A549 (cell line): ENCODE data around the gene ICOS. TPM values are rescaled to one million over a fixed set of nuclear protein-coding genes. Genes with fewer than 3 reads are reported as not detected.

ENCODE experiments used
- ATAC-seq, 2 experiments: fragments of 200-7000 bp in 1 of 2; fragments of >200 bp in 1 of 2; cut with Nextera tagmentation in 1 of 2; cut with Tn5 transposase in 1 of 2; 3 replicates each; pipeline versions ENCODE4 v1.8.0 to v1.9.1; 2018 to 2020; ENCODE audit warnings: mild to moderate bottlenecking in 1 of 2, moderate library complexity in 1 of 2
- CTCF ChIA-PET: fragments of 300-600 bp; sonication (Branson Sonifier 250); formaldehyde crosslinking; extraction: SDS; loops from one replicate; lab custom pipeline; 2021; ENCODE audit warnings: antibody characterized with exemption, inconsistent platforms; lab: Yijun Ruan, JAX
- POLR2A ChIA-PET: fragments of 350-600 bp; formaldehyde crosslinking; extraction: SDS; loops from one replicate; lab custom pipeline; 2021; ENCODE audit warnings: antibody characterized with exemption, inconsistent platforms; lab: Yijun Ruan, JAX
- DNase-seq, 2 experiments: peaks; one replicate each; pipeline versions ENCODE4 v3.0.0 to v3.0.0-alpha.2; 2011 to 2016; ENCODE audit warnings: low read depth in 1 of 2, low spot score in 1 of 2
- FAIRE-seq: peaks from 2 replicates; lab custom pipeline; 2011; peaks lifted over from hg19 to GRCh38; lab: Jason Lieb, UNC
- H3K27ac ChIP-seq, 2 experiments: fragments of >200 bp; sonication (Bioruptor Twin); formaldehyde crosslinking; 3 replicates each; pipeline ENCODE4 v1.5.1; 2016 to 2017
- H3K4me1 ChIP-seq: fragments of >200 bp; sonication (Bioruptor Twin); formaldehyde crosslinking; 3 replicates; pipeline ENCODE4 v1.6.1; 2016
- H3K4me2 ChIP-seq: fragments of >200 bp; sonication (Bioruptor Twin); formaldehyde crosslinking; 3 replicates; pipeline ENCODE4 v1.6.1; 2016
- H3K4me3 ChIP-seq: fragments of >200 bp; sonication (Bioruptor Twin); formaldehyde crosslinking; 3 replicates; pipeline ENCODE4 v1.5.1; 2016
- H3K9me3 ChIP-seq: fragments of >200 bp; sonication (Bioruptor Twin); formaldehyde crosslinking; 3 replicates; pipeline ENCODE4 v1.6.1; 2016
- CHD2 ChIP-seq: fragments of 150-350 bp; IDR thresholded peaks from 2 replicates; pipeline ENCODE4 v1.6.1; 2014; ENCODE audit warnings: low read length; ENCODE audit not compliant: partially characterized antibody
- CTCF ChIP-seq: fragments of >200 bp; sonication (Bioruptor Twin); formaldehyde crosslinking; IDR thresholded peaks from 3 replicates; pipeline ENCODE4 v1.5.1; 2016
- E2F6 ChIP-seq: IDR thresholded peaks from 2 replicates; pipeline ENCODE4 v1.6.1; 2012; ENCODE audit warnings: low read depth, borderline replicate concordance
- EHF ChIP-seq: fragments of 250-450 bp; sonication (Bioruptor Pico); IDR thresholded peaks from 2 replicates; pipeline ENCODE4 v1.5.0; 2020; ENCODE audit warnings: mild to moderate bottlenecking
- HOXB13 ChIP-seq: fragments of 250-450 bp; sonication (Bioruptor Pico); IDR thresholded peaks from 2 replicates; pipeline ENCODE4 v1.5.0; 2020; ENCODE audit warnings: low read depth, mild to moderate bottlenecking, moderate library complexity
- JUN ChIP-seq, 2 experiments: fragments of >200 bp; sonication (Bioruptor Twin); formaldehyde crosslinking; IDR thresholded peaks; 2 replicates in 1 of 2; 3 replicates in 1 of 2; pipeline ENCODE4 v1.6.1; 2016 to 2017
- MAFK ChIP-seq: fragments of 450-650 bp; IDR thresholded peaks from 2 replicates; pipeline ENCODE4 v1.6.1; 2014; ENCODE audit not compliant: partially characterized antibody
- NFE2L2 ChIP-seq: fragments of 150-350 bp; conservative IDR thresholded peaks from 2 replicates; pipeline ENCODE4 v1.6.1; 2014; ENCODE audit warnings: low read length
- RAD21 ChIP-seq, 2 experiments: fragments of >200 bp in 1 of 2; sonication (Bioruptor Twin) in 1 of 2; formaldehyde crosslinking in 1 of 2; IDR thresholded peaks in 1 of 2; conservative IDR thresholded peaks in 1 of 2; 2 replicates in 1 of 2; 3 replicates in 1 of 2; pipeline ENCODE4 v1.6.1; 2012 to 2018; ENCODE audit warnings: inconsistent platforms in 1 of 2
- RARB ChIP-seq: fragments of 250-450 bp; sonication (Bioruptor Pico); IDR thresholded peaks from 2 replicates; pipeline ENCODE4 v1.8.0; 2021; ENCODE audit warnings: mild to moderate bottlenecking, moderate library complexity
- REST ChIP-seq: fragments of 200-600 bp; sonication (generic); IDR thresholded peaks from 2 replicates; pipeline ENCODE4 v1.6.1; 2016; ENCODE audit warnings: antibody characterized with exemption, mild to moderate bottlenecking, moderate library complexity
- RFX5 ChIP-seq: fragments of 450-650 bp; IDR thresholded peaks from 2 replicates; pipeline ENCODE4 v1.7.1; 2014; ENCODE audit warnings: antibody characterized with exemption, mild to moderate bottlenecking, moderate library complexity
- SMC3 ChIP-seq: fragments of >200 bp; sonication (Bioruptor Twin); formaldehyde crosslinking; IDR thresholded peaks from 3 replicates; pipeline ENCODE4 v1.6.1; 2018; ENCODE audit warnings: inconsistent platforms
- ZNF302 ChIP-seq: fragments of 250-450 bp; sonication (Bioruptor Pico); IDR thresholded peaks from 2 replicates; pipeline ENCODE4 v1.9.0; 2021; ENCODE audit warnings: inconsistent platforms, mild to moderate bottlenecking, moderate library complexity
- WGBS: methylation state at CpG from one replicate; pipeline ENCODE4 v1.1.6; 2017; ENCODE audit errors: missing lambda C conversion rate; 5-methylcytosine and 5-hydroxymethylcytosine counted together
- polyA plus RNA-seq, 4 experiments: library from polyadenylated mRNA; depleted of rRNA in 3 of 4; stranded (reverse); fragments of >200 nt; fragmentation: RNase III in 1 of 4; extraction: RNeasy Plus Mini Kit Qiagen cat#74134 plus additional on column Dnase treatment in 1 of 4; gene quantifications; 2 replicates in 3 of 4; 3 replicates in 1 of 4; pipeline ENCODE4 v1.2.3, GENCODE V29; 2011 to 2017

Gene ICOS
- polyA plus RNA-seq, 2 of the 4 experiments (the other 2 are of a cell fraction) = not detected

- no peaks in the 10 kb centered on the region for H3K4me1 ChIP-seq
- H3K9me3 ChIP-seq = no peaks in the 10 kb centered on the region
- no peak overlapping the region for H3K4me2 ChIP-seq
- no peak overlapping the region for H3K27ac ChIP-seq
- FAIRE-seq = no peak
- TF ChIP-seq NFE2L2 (no peak), MAFK (peak; percentile 2)
- DNase-seq = no peak
- CTCF ChIA-PET = interaction anchor here (3.1 kb wide), 1 partner anchor 9 kb away, joined by 12 read pairs; no protein-coding TSS in a partner anchor
- no peak overlapping the region for H3K4me3 ChIP-seq
- POLR2A ChIA-PET = no interaction called here
- ATAC-seq = no peak
- WGBS = 58% methylated on average over 3 of the region's 3 CpGs
These were observed 17.7 kb upstream of the ICOS start for GRCh38 chr2:203918839-203919238.

GRCh38 chr2:203925512-203926158 is 10.9 kb upstream of the ICOS start:
- CTCF ChIA-PET = no interaction called here

More at GRCh38 chr2:203925512-203926158, 10.9 kb upstream of the ICOS start:
- H3K4me3 ChIP-seq = no peak overlapping the region
- ATAC-seq (no peak), FAIRE-seq (no peak), DNase-seq (no peak)
- H3K9me3 ChIP-seq = no peaks in the 10 kb centered on the region
- POLR2A ChIA-PET = no interaction called here
- no peaks in the 10 kb centered on the region for H3K4me1 ChIP-seq
- TF ChIP-seq HOXB13 = no peak
- no peak for TF ChIP-seq ZNF302
- no peak for TF ChIP-seq JUN (IDR thresholded peaks at IDR 0.05)
- TF ChIP-seq CTCF = no peak
- no peak for TF ChIP-seq REST
- no peak for TF ChIP-seq EHF (CRISPR knock-in tag)
- TF ChIP-seq SMC3 = no peak
- no peak for TF ChIP-seq RAD21 (conservative IDR thresholded peaks at IDR 0.05 in 1 of 2, IDR thresholded peaks at IDR 0.05 in 1 of 2)
- no peak for TF ChIP-seq RFX5
- no peak for TF ChIP-seq E2F6
- TF ChIP-seq RARB (CRISPR knock-in tag) = no peak
- TF ChIP-seq CHD2 = no peak
- 33% methylated on average over 3 of the region's 3 CpGs for WGBS
- H3K27ac ChIP-seq = no peak overlapping the region
- H3K4me2 ChIP-seq = no peak overlapping the region
